DMS79 (cell line): ENCODE results near the gene NUP54.

Experiments used
- DNase-seq: peaks from one replicate; lab custom pipeline; 2025; lab: John Stamatoyannopoulos, UW

The NUP54 gene

GRCh38 chr4:76072760-76073159, 75.4 kb downstream of the NUP54 start:
- DNase-seq = no peak

DNA sequence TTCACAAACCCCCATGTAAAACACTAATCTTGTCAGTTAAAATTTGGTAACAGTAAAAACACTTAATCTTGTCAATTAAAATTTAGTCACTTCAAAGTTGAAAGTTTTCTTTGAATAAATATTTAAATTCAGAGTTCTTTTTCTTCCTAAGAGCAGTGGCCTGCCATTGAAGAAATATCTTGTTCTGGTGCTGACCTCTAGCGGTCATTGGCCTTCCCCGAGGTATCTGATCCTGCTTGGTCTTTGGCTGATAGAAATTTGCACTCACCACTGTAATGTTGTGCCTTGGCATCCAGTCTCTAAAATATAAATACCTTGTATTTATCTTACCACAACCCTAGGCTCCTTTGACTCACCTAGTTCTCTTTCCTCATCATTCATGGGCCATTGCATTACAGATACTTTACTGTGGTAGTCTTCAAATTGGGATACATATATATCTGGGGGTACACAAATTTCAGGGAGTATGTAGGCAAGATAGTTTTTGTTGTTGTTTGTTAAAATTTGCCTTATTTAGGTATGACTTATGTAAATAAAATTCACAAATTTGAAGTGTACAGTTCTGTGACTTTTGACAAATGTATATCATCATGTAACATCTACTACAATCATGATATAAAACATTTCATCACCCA, 80.4 kb downstream of the NUP54 start:
- no peak for DNase-seq

DNA sequence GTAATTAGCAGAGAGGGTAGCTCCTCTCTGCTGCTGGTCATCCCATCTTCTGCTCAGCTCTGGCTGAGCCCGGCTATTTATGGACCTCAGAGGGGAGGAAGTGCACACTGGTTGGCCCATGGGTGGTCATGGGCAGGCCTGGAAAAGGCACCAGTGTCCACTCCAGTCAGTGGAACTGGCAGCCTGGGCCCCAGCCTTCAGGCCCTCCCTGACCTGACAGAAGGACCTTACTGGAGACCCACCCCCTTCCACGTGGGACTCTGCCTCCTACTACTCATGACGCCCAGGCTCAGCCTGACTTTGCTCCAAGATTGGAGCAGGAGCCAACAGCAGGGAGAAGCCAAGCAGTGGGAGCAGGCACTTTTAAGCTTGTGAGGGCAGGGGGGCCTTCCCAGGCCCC, 81.7 kb downstream of the NUP54 start:
- no peak for DNase-seq
